Mesothelial cell of epicardium (in vitro differentiated cells): ENCODE data around the gene TMEM131L. TPM values are rescaled to one million over a fixed set of nuclear protein-coding genes. Genes with fewer than 3 reads are reported as not detected.

ENCODE experiments used
- DNase-seq, 2 experiments: peaks; one replicate each; pipeline ENCODE4 v3.0.0; 2021; ENCODE audit warnings: low spot score in 2 of 2; ENCODE audit not compliant: unreplicated experiment in 2 of 2
- H3K27ac Mint-ChIP-seq: 2 replicates; pipeline ENCODE4 v1.8.0; 2021; ENCODE audit warnings: mixed read lengths
- H3K27me3 Mint-ChIP-seq: 2 replicates; pipeline ENCODE4 v1.8.0; 2021; ENCODE audit warnings: low read depth, mixed read lengths
- H3K36me3 Mint-ChIP-seq: 2 replicates; pipeline ENCODE4 v1.8.0; 2021; ENCODE audit warnings: mixed read lengths
- H3K4me1 Mint-ChIP-seq: 2 replicates; pipeline ENCODE4 v1.8.0; 2021; ENCODE audit warnings: mixed read lengths
- H3K4me3 Mint-ChIP-seq: 2 replicates; pipeline ENCODE4 v1.8.0; 2021; ENCODE audit warnings: mild to moderate bottlenecking, moderate library complexity, mixed read lengths
- H3K9me3 Mint-ChIP-seq: 2 replicates; pipeline ENCODE4 v1.8.0; 2021; ENCODE audit warnings: mixed read lengths
- CTCF ChIP-seq: fragments of 200-600 bp; sonication (generic); IDR thresholded peaks from one replicate; pipeline ENCODE4 v1.5.0; 2021; ENCODE audit warnings: antibody characterized with exemption; ENCODE audit not compliant: unreplicated experiment
- total RNA-seq: library from RNA; stranded (reverse); gene quantifications from 3 replicates; pipeline ENCODE4 v1.2.1, GENCODE V29; 2021

Gene TMEM131L
- total RNA-seq, 1 donor from 2014 or later, result 13.9 TPM

GRCh38 chr4:153465140-153465539 lies 1.0 kb upstream of the TMEM131L start:
- DNase-seq, result no peak
- Mint-ChIP-seq H3K27ac (no peak overlapping the region), H3K36me3 (no peaks in the 10 kb centered on the region), H3K27me3 (peaks cover 22% of the 10 kb centered on the region), H3K9me3 (no peaks in the 10 kb centered on the region), H3K4me1 (peaks cover 24% of the 10 kb centered on the region), H3K4me3 (peak overlapping the region; percentile 76)
- TF ChIP-seq CTCF, result no peak

GRCh38 chr4:153465615-153466080 lies 512 bp upstream of the TMEM131L start:
- peaks cover 24% of the 10 kb centered on the region for H3K4me1 Mint-ChIP-seq
- TF ChIP-seq CTCF, result no peak

GRCh38 chr4:153466949-153467896 lies 1.1 kb downstream of the TMEM131L start:
- no peak for TF ChIP-seq CTCF
- Mint-ChIP-seq H3K27me3 (peaks cover 22% of the 10 kb centered on the region), H3K4me3 (peak overlapping the region; percentile 84), H3K36me3 (peaks cover 2% of the 10 kb centered on the region), H3K4me1 (peaks cover 24% of the 10 kb centered on the region), H3K9me3 (no peaks in the 10 kb centered on the region), H3K27ac (peak overlapping the region; percentile 25)
- DNase-seq, result no peak

More at GRCh38 chr4:153465615-153466080, 512 bp upstream of the TMEM131L start:
- peak overlapping the region; percentile 76 for H3K4me3 Mint-ChIP-seq
- peak in 1 of 2 experiments; percentile 48 for DNase-seq
- no peaks in the 10 kb centered on the region for H3K9me3 Mint-ChIP-seq
- H3K27me3 Mint-ChIP-seq, result peaks cover 22% of the 10 kb centered on the region
- peak overlapping the region; percentile 58 for H3K27ac Mint-ChIP-seq
- no peaks in the 10 kb centered on the region for H3K36me3 Mint-ChIP-seq

GRCh38 chr4:153467897-153468262 lies 1.7 kb downstream of the TMEM131L start:
- no peaks in the 10 kb centered on the region for H3K9me3 Mint-ChIP-seq
- no peak for TF ChIP-seq CTCF
- peaks cover 24% of the 10 kb centered on the region for H3K4me1 Mint-ChIP-seq
- peaks cover 22% of the 10 kb centered on the region for H3K27me3 Mint-ChIP-seq
- H3K27ac Mint-ChIP-seq, result no peak overlapping the region
- DNase-seq, result no peak
- H3K36me3 Mint-ChIP-seq, result peaks cover 2% of the 10 kb centered on the region
- H3K4me3 Mint-ChIP-seq, result peak overlapping the region; percentile 84

- peaks cover 2% of the 10 kb centered on the region for H3K36me3 Mint-ChIP-seq
- H3K9me3 Mint-ChIP-seq, result no peaks in the 10 kb centered on the region
- peaks cover 19% of the 10 kb centered on the region for H3K27me3 Mint-ChIP-seq
- peaks cover 24% of the 10 kb centered on the region for H3K4me1 Mint-ChIP-seq
- DNase-seq, result no peak
- no peak overlapping the region for H3K27ac Mint-ChIP-seq
- no peak overlapping the region for H3K4me3 Mint-ChIP-seq
- TF ChIP-seq CTCF, result no peak
Observed at GRCh38 chr4:153468587-153468986, 2.4 kb downstream of the TMEM131L start.
